HCT116 (cell line): ENCODE measurements around the gene DMWD. TPM values are rescaled to one million over a fixed set of nuclear protein-coding genes. Genes with fewer than 3 reads are reported as not detected.
A peak's percentile ranks its signal among the peaks of the same experiment; 100 is the strongest.

Experiments
- ATAC-seq: fragments of 200-7000 bp; cut with Tn5 transposase; 2 replicates; pipeline ENCODE4 v1.9.1; 2020; ENCODE audit warnings: mild to moderate bottlenecking, moderate library complexity
- BruUV-seq: library from RNA; stranded (reverse); fragments of 400-500 nt; replicated peaks from 2 replicates; lab custom pipeline; 2021; lab: Mats Ljungman, UMichigan
- CTCF ChIA-PET: fragments of 300-600 bp; sonication (Branson Sonifier 250); formaldehyde crosslinking; loops from one replicate; lab custom pipeline; 2021; ENCODE audit warnings: antibody characterized with exemption; lab: Charles Lee
- POLR2A ChIA-PET: fragments of 300-600, 350-600 bp; sonication (Branson Sonifier 250); formaldehyde crosslinking; loops from one replicate; lab custom pipeline; 2021; ENCODE audit warnings: antibody characterized with exemption; lab: Charles Lee
- RAD21 ChIA-PET, 2 experiments: fragments of 300-600 bp; sonication (Branson Sonifier 250); formaldehyde crosslinking; loops; one replicate each; lab custom pipeline; 2023; ENCODE audit warnings: low total read pairs in 2 of 2; ENCODE audit not compliant: uncharacterized antibody in 2 of 2, unreplicated experiment in 2 of 2, low non-redundant PET in 1 of 2; lab: Charles Lee
- DNase-seq: peaks from one replicate; pipeline ENCODE4 v3.0.0-alpha.2; 2010; ENCODE audit warnings: low read depth, low spot score
- H2AFZ ChIP-seq: fragments of 200-600 bp; shearing (Covaris generic), sonication (generic); 2 replicates; pipeline ENCODE4 v1.6.1; 2017; ENCODE audit warnings: low read depth, mixed run types, mixed read lengths, antibody characterized with exemption, low read length; ENCODE audit not compliant: poor library complexity, severe bottlenecking
- H3K27ac ChIP-seq: 2 replicates; pipeline ENCODE4 v1.5.1; 2012; ENCODE audit warnings: low read depth, low read length
- H3K27me3 ChIP-seq: fragments of 200-600 bp; sonication (generic); 2 replicates; pipeline ENCODE4 v1.6.1; 2016; ENCODE audit warnings: mixed run types, low read length, mixed read lengths; ENCODE audit not compliant: insufficient read depth
- H3K36me3 ChIP-seq, 2 experiments: fragments of 200-500 bp in 1 of 2; fragments of 200-600 bp in 1 of 2; sonication (Bioruptor generic) in 1 of 2; sonication (generic) in 1 of 2; 2 replicates each; pipeline versions ENCODE4 v1.5.1 to v1.6.1; 2014 to 2016; ENCODE audit warnings: low read length in 2 of 2, inconsistent platforms in 1 of 2, mixed read lengths in 1 of 2, mixed run types in 1 of 2; ENCODE audit not compliant: insufficient read depth in 2 of 2, control insufficient read depth in 1 of 2
- H3K4me1 ChIP-seq, 2 experiments: fragments of 200-600 bp in 1 of 2; sonication (generic) in 1 of 2; 2 replicates each; pipeline versions ENCODE4 v1.5.1 to v1.6.1; 2012 to 2017; ENCODE audit warnings: low read length in 2 of 2, inconsistent platforms in 1 of 2, mild to moderate bottlenecking in 1 of 2, mixed read lengths in 1 of 2, mixed run types in 1 of 2, moderate library complexity in 1 of 2; ENCODE audit not compliant: insufficient read depth in 2 of 2, control insufficient read depth in 1 of 2
- H3K4me2 ChIP-seq: fragments of 200-600 bp; sonication (generic); 2 replicates; pipeline ENCODE4 v1.6.1; 2017; ENCODE audit warnings: mixed run types, low read length, mixed read lengths
- H3K4me3 ChIP-seq, 2 experiments: fragments of 200-600 bp in 1 of 2; sonication (generic) in 1 of 2; replicated peaks in 1 of 2; 2 replicates each; pipeline ENCODE4 v1.5.1; 2011 to 2016; ENCODE audit warnings: low read length in 2 of 2, control low read depth in 1 of 2, low read depth in 1 of 2, mild to moderate bottlenecking in 1 of 2, mixed read lengths in 1 of 2, mixed run types in 1 of 2
- H3K79me2 ChIP-seq: fragments of 200-600 bp; sonication (generic); 2 replicates; pipeline ENCODE4 v1.6.1; 2017; ENCODE audit warnings: mild to moderate bottlenecking, mixed run types, low read length, moderate library complexity, mixed read lengths; ENCODE audit not compliant: insufficient read depth
- H3K9ac ChIP-seq: fragments of 200-600 bp; sonication (generic); 2 replicates; pipeline ENCODE4 v1.6.1; 2016; ENCODE audit warnings: low read length, mixed read lengths
- H3K9me2 ChIP-seq: fragments of 200-600 bp; sonication (generic), shearing (Covaris generic); 2 replicates; pipeline ENCODE4 v1.6.1; 2017; ENCODE audit warnings: mixed run types, mild to moderate bottlenecking, moderate library complexity; ENCODE audit not compliant: insufficient read depth
- H3K9me3 ChIP-seq, 2 experiments: fragments of 200-500 bp in 1 of 2; fragments of 200-600 bp in 1 of 2; sonication (Bioruptor generic) in 1 of 2; sonication (generic) in 1 of 2; 2 replicates each; pipeline ENCODE4 v1.6.1; 2014 to 2017; ENCODE audit warnings: low read length in 2 of 2, mixed read lengths in 2 of 2, inconsistent platforms in 1 of 2, low read depth in 1 of 2, mild to moderate bottlenecking in 1 of 2, mixed run types in 1 of 2, moderate library complexity in 1 of 2; ENCODE audit not compliant: control insufficient read depth in 1 of 2, insufficient read depth in 1 of 2
- H4K20me1 ChIP-seq: fragments of 200-600 bp; sonication (generic), shearing (Covaris generic); 2 replicates; pipeline ENCODE4 v1.6.1; 2017; ENCODE audit warnings: mixed run types, mild to moderate bottlenecking, moderate library complexity; ENCODE audit not compliant: insufficient read depth
- JUND ChIP-seq: IDR thresholded peaks from 2 replicates; pipeline ENCODE4 v1.6.1; 2012
- POLR2A ChIP-seq: IDR thresholded peaks from 2 replicates; pipeline ENCODE4 v1.7.0; 2011; ENCODE audit warnings: borderline replicate concordance; ENCODE audit not compliant: insufficient read depth, insufficient read length; ENCODE audit errors: extremely low read depth
- RAD21 ChIP-seq: IDR thresholded peaks from 2 replicates; pipeline ENCODE4 v1.6.1; 2012; ENCODE audit warnings: low read depth, mild to moderate bottlenecking
- intact Hi-C: fragments of 100-400 bp; cut with micrococcal nuclease; formaldehyde crosslinking; loops from 2 replicates; pipeline ENCODE4 v1.10.0; 2022
- total RNA-seq: library from RNA; stranded (reverse); gene quantifications from one replicate; pipeline ENCODE4 v1.2.1, GENCODE V29; 2021; ENCODE audit not compliant: unreplicated experiment
- TF ChIP-seq, protein P1 (sequence below): IDR thresholded peaks from 2 replicates; pipeline ENCODE4 v1.6.1; 2012; ENCODE audit warnings: low read depth

The DMWD gene
- total RNA-seq, 1 experiment from 2014 or later: 56.8 TPM

DNA sequence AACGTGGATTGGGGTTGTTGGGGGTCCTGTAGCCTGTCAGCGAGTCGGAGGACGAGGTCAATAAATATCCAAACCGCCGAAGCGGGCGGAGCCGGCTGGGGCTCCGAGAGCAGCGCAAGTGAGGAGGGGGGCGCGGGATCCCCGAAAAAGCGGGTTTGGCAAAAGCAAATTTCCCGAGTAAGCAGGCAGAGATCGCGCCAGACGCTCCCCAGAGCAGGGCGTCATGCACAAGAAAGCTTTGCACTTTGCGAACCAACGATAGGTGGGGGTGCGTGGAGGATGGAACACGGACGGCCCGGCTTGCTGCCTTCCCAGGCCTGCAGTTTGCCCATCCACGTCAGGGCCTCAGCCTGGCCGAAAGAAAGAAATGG lies 22.8 kb downstream of the DMWD start:
- BruUV-seq: no TSS peak

More for the DNA sequence above, 22.8 kb downstream of the DMWD start:
- H4K20me1 ChIP-seq: no peaks in the 10 kb centered on the region
- TF ChIP-seq, protein P1, sequence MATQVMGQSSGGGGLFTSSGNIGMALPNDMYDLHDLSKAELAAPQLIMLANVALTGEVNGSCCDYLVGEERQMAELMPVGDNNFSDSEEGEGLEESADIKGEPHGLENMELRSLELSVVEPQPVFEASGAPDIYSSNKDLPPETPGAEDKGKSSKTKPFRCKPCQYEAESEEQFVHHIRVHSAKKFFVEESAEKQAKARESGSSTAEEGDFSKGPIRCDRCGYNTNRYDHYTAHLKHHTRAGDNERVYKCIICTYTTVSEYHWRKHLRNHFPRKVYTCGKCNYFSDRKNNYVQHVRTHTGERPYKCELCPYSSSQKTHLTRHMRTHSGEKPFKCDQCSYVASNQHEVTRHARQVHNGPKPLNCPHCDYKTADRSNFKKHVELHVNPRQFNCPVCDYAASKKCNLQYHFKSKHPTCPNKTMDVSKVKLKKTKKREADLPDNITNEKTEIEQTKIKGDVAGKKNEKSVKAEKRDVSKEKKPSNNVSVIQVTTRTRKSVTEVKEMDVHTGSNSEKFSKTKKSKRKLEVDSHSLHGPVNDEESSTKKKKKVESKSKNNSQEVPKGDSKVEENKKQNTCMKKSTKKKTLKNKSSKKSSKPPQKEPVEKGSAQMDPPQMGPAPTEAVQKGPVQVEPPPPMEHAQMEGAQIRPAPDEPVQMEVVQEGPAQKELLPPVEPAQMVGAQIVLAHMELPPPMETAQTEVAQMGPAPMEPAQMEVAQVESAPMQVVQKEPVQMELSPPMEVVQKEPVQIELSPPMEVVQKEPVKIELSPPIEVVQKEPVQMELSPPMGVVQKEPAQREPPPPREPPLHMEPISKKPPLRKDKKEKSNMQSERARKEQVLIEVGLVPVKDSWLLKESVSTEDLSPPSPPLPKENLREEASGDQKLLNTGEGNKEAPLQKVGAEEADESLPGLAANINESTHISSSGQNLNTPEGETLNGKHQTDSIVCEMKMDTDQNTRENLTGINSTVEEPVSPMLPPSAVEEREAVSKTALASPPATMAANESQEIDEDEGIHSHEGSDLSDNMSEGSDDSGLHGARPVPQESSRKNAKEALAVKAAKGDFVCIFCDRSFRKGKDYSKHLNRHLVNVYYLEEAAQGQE: no peak
- TF ChIP-seq POLR2A (peak; percentile 50), JUND (0 out of 2 replicates have a peak, but pooled peaks have one; percentile 12), RAD21 (no peak)
- intact Hi-C loops: loop anchor here (1.0 to 10.0 kb wide), 6 partner anchors 9 to 675 kb away; partner anchors contain the start of genes FBXO46, PPP1R37 and QPCTL
- peak overlapping the region; percentile 94 for H3K27ac ChIP-seq
- DNase-seq: no peak
- POLR2A ChIA-PET: interaction anchor here (0.6 to 3.6 kb wide), 12 partner anchors 10 to 620 kb away, joined by 3 to 50 read pairs (median 6); partner anchors contain the start of gene DMPK
- H3K4me1 ChIP-seq: peaks cover 14 to 43% of the 10 kb centered on the region in 2 experiments
- no peak; the same call in 1 of the 2 replicates for ATAC-seq
- H2AFZ ChIP-seq: no peak overlapping the region
- peak overlapping the region; percentile 62 to 84 for H3K4me3 ChIP-seq
- RAD21 ChIA-PET: interaction anchor here (0.6 to 2.0 kb wide), 9 partner anchors 9 to 78 kb away, joined by 3 to 9 read pairs (median 5); partner anchors contain the start of genes DMPK (in 1 of the 2) and SNRPD2 (in 1 of the 2)
- H3K27me3 ChIP-seq: no peaks in the 10 kb centered on the region
- H3K9me3 ChIP-seq: no peaks in the 10 kb centered on the region
- H3K9ac ChIP-seq: peak overlapping the region; percentile 58
- H3K9me2 ChIP-seq: no peaks in the 10 kb centered on the region
- H3K79me2 ChIP-seq: no peaks in the 10 kb centered on the region
- peak overlapping the region; percentile 92 for H3K4me2 ChIP-seq
- CTCF ChIA-PET: interaction anchor here (0.6 to 4.2 kb wide), 29 partner anchors 9 to 1729 kb away, joined by 3 to 71 read pairs (median 7); partner anchors contain the start of genes DMPK, DMWD, FBXO46 and FOXA3
- H3K36me3 ChIP-seq: no peaks in the 10 kb centered on the region
